ENCODE data around the gene SAMD4B. TPM values are rescaled to one million over a fixed set of nuclear protein-coding genes. Genes with fewer than 3 reads are reported as not detected.
A peak's percentile ranks its signal among the peaks of the same experiment; 100 is the strongest.

SAMD4B gene
- total RNA-seq, 1 donor from 2014 or later: 119 TPM

DNA sequence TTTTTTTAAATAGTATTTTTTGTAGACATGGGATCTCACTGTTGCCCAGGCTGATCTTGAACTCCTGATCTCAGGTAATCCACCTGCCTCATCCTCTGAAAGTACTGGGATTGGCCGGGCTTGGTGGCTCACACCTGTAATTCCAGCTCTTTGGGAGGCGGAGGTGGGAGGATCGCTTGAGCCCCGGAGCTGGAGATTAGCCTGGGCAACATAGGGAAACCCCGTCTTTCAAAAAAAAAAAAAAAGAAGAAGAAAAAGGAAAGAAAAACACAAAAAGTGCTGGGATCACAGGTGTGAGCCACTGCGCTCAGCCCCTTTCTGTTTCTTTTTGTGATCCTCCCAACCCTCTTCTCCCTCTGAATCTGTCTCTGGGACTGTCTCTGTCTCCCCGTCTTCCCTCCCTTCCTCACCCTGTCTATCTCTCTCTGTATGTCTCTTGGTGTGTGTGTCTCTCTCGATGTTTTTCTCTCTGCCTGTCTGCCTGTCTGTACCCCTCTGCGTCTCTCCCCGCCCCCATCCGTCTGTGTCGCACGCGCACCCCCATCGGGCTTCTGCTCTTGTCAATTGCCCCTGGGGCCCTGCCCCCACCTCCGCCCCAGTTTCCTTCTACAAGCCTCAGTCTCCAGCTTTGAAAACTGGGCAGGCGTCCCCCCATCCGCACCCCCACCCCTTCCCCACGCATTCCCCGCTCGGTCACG lies 63.9 kb downstream of the SAMD4B start:
- Mint-ChIP-seq H3K4me3 (ENCODE audit: unreplicated experiment) (peak overlapping the region; percentile 91), H3K27ac (ENCODE audit: unreplicated experiment) (peak overlapping the region; percentile 60), H3K27me3 (ENCODE audit: unreplicated experiment) (peaks cover 8% of the 10 kb centered on the region), H3K4me1 (ENCODE audit: low read depth, unreplicated experiment) (peaks cover 26% of the 10 kb centered on the region), H3K36me3 (ENCODE audit: unreplicated experiment) (no peaks in the 10 kb centered on the region), H3K9me3 (ENCODE audit: unreplicated experiment) (peaks cover 18% of the 10 kb centered on the region)
- TF ChIP-seq, protein P1, sequence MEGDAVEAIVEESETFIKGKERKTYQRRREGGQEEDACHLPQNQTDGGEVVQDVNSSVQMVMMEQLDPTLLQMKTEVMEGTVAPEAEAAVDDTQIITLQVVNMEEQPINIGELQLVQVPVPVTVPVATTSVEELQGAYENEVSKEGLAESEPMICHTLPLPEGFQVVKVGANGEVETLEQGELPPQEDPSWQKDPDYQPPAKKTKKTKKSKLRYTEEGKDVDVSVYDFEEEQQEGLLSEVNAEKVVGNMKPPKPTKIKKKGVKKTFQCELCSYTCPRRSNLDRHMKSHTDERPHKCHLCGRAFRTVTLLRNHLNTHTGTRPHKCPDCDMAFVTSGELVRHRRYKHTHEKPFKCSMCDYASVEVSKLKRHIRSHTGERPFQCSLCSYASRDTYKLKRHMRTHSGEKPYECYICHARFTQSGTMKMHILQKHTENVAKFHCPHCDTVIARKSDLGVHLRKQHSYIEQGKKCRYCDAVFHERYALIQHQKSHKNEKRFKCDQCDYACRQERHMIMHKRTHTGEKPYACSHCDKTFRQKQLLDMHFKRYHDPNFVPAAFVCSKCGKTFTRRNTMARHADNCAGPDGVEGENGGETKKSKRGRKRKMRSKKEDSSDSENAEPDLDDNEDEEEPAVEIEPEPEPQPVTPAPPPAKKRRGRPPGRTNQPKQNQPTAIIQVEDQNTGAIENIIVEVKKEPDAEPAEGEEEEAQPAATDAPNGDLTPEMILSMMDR (IDR thresholded peaks at IDR 0.05; ENCODE audit: partially characterized antibody, unreplicated experiment): no peak
- no peak for DNase-seq

- Mint-ChIP-seq H3K9me3 (ENCODE audit: unreplicated experiment) (peaks cover 19% of the 10 kb centered on the region), H3K4me3 (ENCODE audit: unreplicated experiment) (peak within 1 kb of the TSS; percentile 91), H3K36me3 (ENCODE audit: unreplicated experiment) (no peaks in the 10 kb centered on the region), H3K27me3 (ENCODE audit: unreplicated experiment) (peaks cover 12% of the 10 kb centered on the region), H3K4me1 (ENCODE audit: low read depth, unreplicated experiment) (peaks cover 24% of the 10 kb centered on the region), H3K27ac (ENCODE audit: unreplicated experiment) (peak within 1 kb of the TSS; percentile 60)
- TF ChIP-seq, protein P1 (IDR thresholded peaks at IDR 0.05; ENCODE audit: partially characterized antibody, unreplicated experiment): no peak
- DNase-seq: peak; percentile 73
Measured at GRCh38 chr19:39406656-39407409, 64.6 kb downstream of the SAMD4B start, which contains the start of gene ZFP36. Gene ZFP36 (plus strand): TSS chr19:39406847. CDS start chr19:39406905, 58 bp downstream.

GRCh38 chr19:39407410-39407659 lies 65.1 kb downstream of the SAMD4B start:
- Mint-ChIP-seq H3K4me1 (ENCODE audit: low read depth, unreplicated experiment) (peaks cover 18% of the 10 kb centered on the region), H3K27ac (ENCODE audit: unreplicated experiment) (no peak overlapping the region), H3K4me3 (ENCODE audit: unreplicated experiment) (peak overlapping the region; percentile 85), H3K9me3 (ENCODE audit: unreplicated experiment) (peaks cover 20% of the 10 kb centered on the region), H3K27me3 (ENCODE audit: unreplicated experiment) (peaks cover 16% of the 10 kb centered on the region), H3K36me3 (ENCODE audit: unreplicated experiment) (no peaks in the 10 kb centered on the region)
- TF ChIP-seq, protein P1 (IDR thresholded peaks at IDR 0.05; ENCODE audit: partially characterized antibody, unreplicated experiment): no peak
- no peak for DNase-seq

- TF ChIP-seq, protein P1 (IDR thresholded peaks at IDR 0.05; ENCODE audit: partially characterized antibody, unreplicated experiment): no peak
- H3K4me3 Mint-ChIP-seq (ENCODE audit: unreplicated experiment): no peak overlapping the region
- peaks cover 18% of the 10 kb centered on the region for H3K4me1 Mint-ChIP-seq (ENCODE audit: low read depth, unreplicated experiment)
- peaks cover 16% of the 10 kb centered on the region for H3K27me3 Mint-ChIP-seq (ENCODE audit: unreplicated experiment)
- peaks cover 20% of the 10 kb centered on the region for H3K9me3 Mint-ChIP-seq (ENCODE audit: unreplicated experiment)
- H3K36me3 Mint-ChIP-seq (ENCODE audit: unreplicated experiment): no peaks in the 10 kb centered on the region
- no peak overlapping the region for H3K27ac Mint-ChIP-seq (ENCODE audit: unreplicated experiment)
- DNase-seq: peak; percentile 30
Measured at GRCh38 chr19:39407660-39408391, 65.6 kb downstream of the SAMD4B start.

All from glutamatergic neuron (in vitro differentiated cells).